Thyroid gland (tissue), 4 donors: ENCODE measurements around the gene RTF1. TPM values are rescaled to one million over a fixed set of nuclear protein-coding genes. Genes with fewer than 3 reads are reported as not detected.

Source experiments
- DNase-seq, 2 donors: peaks; one replicate each; pipeline ENCODE4 v3.0.0-alpha.2; 2019
- H3K27ac ChIP-seq, 3 donors: fragments of 200-600 bp; sonication (generic); 1 replicate in 2 of 3; 2 replicates in 1 of 3; pipeline ENCODE4 v1.5.1; 2016 to 2019; ENCODE audit warnings: mild to moderate bottlenecking in 1 of 3, moderate library complexity in 1 of 3
- H3K27me3 ChIP-seq: fragments of 200-600 bp; sonication (generic); one replicate; pipeline ENCODE4 v1.5.1; 2019
- H3K36me3 ChIP-seq, 2 donors: fragments of 200-600 bp; sonication (generic); one replicate each; pipeline ENCODE4 v1.5.1; 2016 to 2019
- H3K4me1 ChIP-seq, 2 donors: fragments of 200-600 bp; sonication (generic); one replicate each; pipeline ENCODE4 v1.5.1; 2017 to 2019
- H3K4me3 ChIP-seq, 3 donors: fragments of 200-600 bp; sonication (generic); replicated peaks in 1 of 3; 1 replicate in 2 of 3; 2 replicates in 1 of 3; pipeline ENCODE4 v1.5.1; 2016; ENCODE audit warnings: mild to moderate bottlenecking in 1 of 3
- H3K9me3 ChIP-seq: fragments of 200-600 bp; sonication (generic); one replicate; pipeline ENCODE4 v1.5.1; 2017
- POLR2A ChIP-seq, 2 donors: fragments of 450-650 bp; IDR thresholded peaks; one replicate each; pipeline ENCODE4 v1.6.1; 2017; ENCODE audit warnings: antibody characterized with exemption in 2 of 2, mild to moderate bottlenecking in 2 of 2, moderate library complexity in 1 of 2
- WGBS, 2 donors: methylation state at CpG; one replicate each; pipeline ENCODE4 v1.1.5; 2017; 5-methylcytosine and 5-hydroxymethylcytosine counted together
- intact Hi-C: fragments of 100-400 bp; cut with DNase I; formaldehyde crosslinking; loops from one replicate; pipeline ENCODE4 v1.15.1; 2023
- total RNA-seq, 4 donors: library from RNA; depleted of rRNA; stranded (reverse); fragments of >200 nt; gene quantifications; one replicate each; pipeline ENCODE4 v1.2.3, GENCODE V29; 2016
- TF ChIP-seq, protein P1 (sequence below), 6 experiments: fragments of 200-600 bp in 3 of 6; fragments of 450-650 bp in 3 of 6; sonication (generic) in 3 of 6; IDR thresholded peaks; one replicate each; pipeline ENCODE4 v1.5.1; 2016 to 2019; ENCODE audit warnings: antibody characterized with exemption in 6 of 6, mild to moderate bottlenecking in 2 of 6, inconsistent platforms in 1 of 6, moderate library complexity in 1 of 6

Gene RTF1
- total RNA-seq, 4 donors from 2014 or later = 26.6 to 37.4 (median 35.4) TPM

DNA sequence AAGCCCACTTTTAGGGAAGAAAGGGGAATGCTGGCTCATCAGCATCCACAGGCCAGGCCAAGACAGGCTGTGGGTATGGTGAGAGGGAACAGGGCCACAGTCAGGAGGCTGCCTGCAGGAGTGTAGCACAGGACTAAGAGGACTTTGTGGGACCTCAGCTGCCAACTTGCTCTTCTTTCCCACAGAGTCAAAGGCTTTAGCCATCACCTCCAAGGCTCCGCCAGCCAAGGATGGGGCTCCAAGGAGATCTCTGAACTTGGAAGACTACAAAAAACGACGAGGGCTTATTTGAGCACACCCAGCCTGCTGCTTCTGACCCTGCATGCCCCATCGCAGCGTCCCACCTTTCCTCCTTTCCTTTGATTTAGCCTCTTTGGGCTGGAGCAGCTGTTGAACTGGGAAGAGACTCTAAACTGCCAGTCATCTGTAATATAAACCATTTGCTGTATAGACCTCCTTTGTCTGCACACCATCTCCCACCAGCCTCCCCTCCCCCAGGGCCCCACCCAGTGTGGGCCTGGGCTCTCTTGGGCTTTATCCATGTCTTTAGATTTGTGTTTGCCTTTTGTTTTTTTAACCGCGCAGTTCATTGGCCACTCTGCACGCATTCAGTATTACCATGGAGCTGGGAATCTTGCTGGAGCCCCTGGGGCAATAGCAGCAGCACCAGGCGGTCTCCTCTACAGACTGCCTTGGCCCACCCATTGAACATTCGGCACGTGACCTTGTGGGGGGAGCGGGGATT is 63.7 kb downstream of the RTF1 start:
- 92% methylated on average over 12 of the region's 12 CpGs for WGBS, 2 donors
- H3K4me3 ChIP-seq = no peak overlapping the region
- TF ChIP-seq, protein P1, sequence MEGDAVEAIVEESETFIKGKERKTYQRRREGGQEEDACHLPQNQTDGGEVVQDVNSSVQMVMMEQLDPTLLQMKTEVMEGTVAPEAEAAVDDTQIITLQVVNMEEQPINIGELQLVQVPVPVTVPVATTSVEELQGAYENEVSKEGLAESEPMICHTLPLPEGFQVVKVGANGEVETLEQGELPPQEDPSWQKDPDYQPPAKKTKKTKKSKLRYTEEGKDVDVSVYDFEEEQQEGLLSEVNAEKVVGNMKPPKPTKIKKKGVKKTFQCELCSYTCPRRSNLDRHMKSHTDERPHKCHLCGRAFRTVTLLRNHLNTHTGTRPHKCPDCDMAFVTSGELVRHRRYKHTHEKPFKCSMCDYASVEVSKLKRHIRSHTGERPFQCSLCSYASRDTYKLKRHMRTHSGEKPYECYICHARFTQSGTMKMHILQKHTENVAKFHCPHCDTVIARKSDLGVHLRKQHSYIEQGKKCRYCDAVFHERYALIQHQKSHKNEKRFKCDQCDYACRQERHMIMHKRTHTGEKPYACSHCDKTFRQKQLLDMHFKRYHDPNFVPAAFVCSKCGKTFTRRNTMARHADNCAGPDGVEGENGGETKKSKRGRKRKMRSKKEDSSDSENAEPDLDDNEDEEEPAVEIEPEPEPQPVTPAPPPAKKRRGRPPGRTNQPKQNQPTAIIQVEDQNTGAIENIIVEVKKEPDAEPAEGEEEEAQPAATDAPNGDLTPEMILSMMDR (IDR thresholded peaks at IDR 0.05) = no peak
- no peak for TF ChIP-seq POLR2A (IDR thresholded peaks at IDR 0.05)
- no peaks in the 10 kb centered on the region for H3K9me3 ChIP-seq
- H3K36me3 ChIP-seq = peaks cover 54 to 57% of the 10 kb centered on the region in 2 donors
- intact Hi-C loops = no loop called here
- no peaks in the 10 kb centered on the region for H3K4me1 ChIP-seq
- no peak for DNase-seq
- no peak overlapping the region for H3K27ac ChIP-seq
- H3K27me3 ChIP-seq = no peaks in the 10 kb centered on the region

DNA sequence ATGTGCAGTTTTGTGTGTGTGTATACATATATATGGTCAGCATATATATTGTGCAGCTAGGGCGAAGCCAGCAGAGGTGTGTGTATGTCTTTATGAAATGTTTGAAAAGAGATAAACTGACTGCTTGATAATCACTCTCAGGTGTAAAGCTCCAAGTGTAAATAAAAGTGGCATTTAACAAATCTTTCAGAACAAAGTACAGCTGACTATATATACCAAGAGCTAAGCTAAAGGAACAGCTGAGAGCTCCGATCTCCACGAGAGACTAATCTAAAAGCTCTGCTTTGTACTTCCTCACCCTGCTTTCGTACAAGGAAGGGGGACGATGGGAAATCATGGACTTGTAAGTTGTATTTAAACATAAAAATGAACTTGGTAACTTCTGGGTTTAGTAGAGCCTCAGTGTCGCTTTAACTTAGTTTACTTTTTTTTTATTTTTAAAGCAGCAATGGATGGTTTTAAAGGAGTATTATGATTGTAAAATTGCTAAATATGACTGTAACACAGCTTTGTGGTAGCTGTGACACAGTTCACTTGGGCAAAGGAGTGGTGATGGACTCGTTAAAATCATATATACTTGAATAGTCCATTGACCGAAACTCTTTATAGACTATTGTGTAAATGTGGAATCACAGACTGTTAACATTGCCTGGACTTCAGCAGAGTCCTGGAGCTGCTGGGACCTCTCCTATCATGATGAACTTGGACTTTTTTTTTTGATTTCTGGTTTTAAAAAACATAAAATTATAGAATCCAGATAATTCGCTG is 65.4 kb downstream of the RTF1 start:
- no peaks in the 10 kb centered on the region for H3K27me3 ChIP-seq
- H3K36me3 ChIP-seq = peaks cover 37 to 41% of the 10 kb centered on the region in 2 donors
- H3K9me3 ChIP-seq = no peaks in the 10 kb centered on the region
- no peaks in the 10 kb centered on the region for H3K4me1 ChIP-seq
- DNase-seq = no peak
- 96 to 97% methylated on average over 9 of the region's 9 CpGs for WGBS, 2 donors
- TF ChIP-seq, protein P1 (IDR thresholded peaks at IDR 0.05) = no peak
- no peak for TF ChIP-seq POLR2A (IDR thresholded peaks at IDR 0.05)
- intact Hi-C loops = no loop called here
- H3K4me3 ChIP-seq = no peak overlapping the region
- no peak overlapping the region for H3K27ac ChIP-seq

DNA sequence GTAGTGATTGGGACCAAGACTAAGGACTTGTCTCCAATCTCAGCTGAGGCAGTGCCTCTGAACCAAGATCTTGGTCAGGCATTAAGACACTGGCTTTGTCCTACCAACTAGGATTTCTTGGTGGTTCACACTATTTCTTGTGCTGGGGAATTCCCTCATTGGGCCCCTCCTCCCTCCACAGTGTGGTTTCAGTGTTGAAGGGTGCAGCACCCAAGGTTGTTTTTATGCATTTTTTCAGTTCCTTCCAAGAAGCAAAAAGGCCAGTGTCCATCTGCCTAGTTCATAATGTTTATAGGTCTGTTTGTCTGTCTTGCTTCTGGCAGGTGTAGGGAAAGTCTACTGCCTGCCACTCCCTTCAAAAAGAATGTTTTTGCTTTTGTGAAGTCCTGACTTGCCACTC is 66.2 kb downstream of the RTF1 start:
- DNase-seq = no peak
- no peaks in the 10 kb centered on the region for H3K9me3 ChIP-seq
- H3K4me3 ChIP-seq = no peak overlapping the region
- no peak overlapping the region for H3K27ac ChIP-seq
- H3K27me3 ChIP-seq = no peaks in the 10 kb centered on the region
- intact Hi-C loops = no loop called here
- no peaks in the 10 kb centered on the region for H3K4me1 ChIP-seq
- H3K36me3 ChIP-seq = peaks cover 30 to 34% of the 10 kb centered on the region in 2 donors
- TF ChIP-seq, protein P1 (IDR thresholded peaks at IDR 0.05) = no peak
- TF ChIP-seq POLR2A (IDR thresholded peaks at IDR 0.05) = no peak

DNA sequence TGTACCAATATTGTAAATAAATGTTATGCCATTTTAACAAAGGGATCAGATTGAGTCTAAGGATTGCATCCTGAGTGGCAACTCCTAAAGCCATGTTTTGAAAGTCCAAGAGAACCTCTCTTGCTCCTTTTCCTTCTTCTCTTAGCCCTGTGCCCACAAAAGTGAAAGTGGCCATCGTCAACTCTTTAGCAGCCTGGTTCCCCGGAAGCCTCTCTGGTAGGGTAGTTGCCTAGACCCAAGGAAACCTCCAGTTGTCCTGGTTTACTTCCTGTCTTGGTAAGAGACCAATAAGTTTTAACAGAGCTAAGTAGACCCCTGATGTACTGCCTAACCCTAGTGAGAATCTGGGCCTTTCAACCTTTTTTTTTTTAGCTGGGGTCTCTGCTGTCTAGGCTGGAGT is 66.6 kb downstream of the RTF1 start:
- DNase-seq = no peak
- H3K9me3 ChIP-seq = no peaks in the 10 kb centered on the region
- H3K27me3 ChIP-seq = no peaks in the 10 kb centered on the region
- intact Hi-C loops = no loop called here
- no peak overlapping the region for H3K4me3 ChIP-seq
- TF ChIP-seq POLR2A (IDR thresholded peaks at IDR 0.05) = no peak
- TF ChIP-seq, protein P1 (IDR thresholded peaks at IDR 0.05) = no peak
- no peak overlapping the region for H3K27ac ChIP-seq
- peaks cover 29 to 32% of the 10 kb centered on the region in 2 donors for H3K36me3 ChIP-seq
- no peaks in the 10 kb centered on the region for H3K4me1 ChIP-seq
- 94 to 100% methylated on average over 2 of the region's 2 CpGs for WGBS, 2 donors
